ENCODE data around the gene ZNF524. TPM values are rescaled to one million over a fixed set of nuclear protein-coding genes. Genes with fewer than 3 reads are reported as not detected.

ZNF524 gene
- total and polyA plus RNA-seq, 9 of the 15 experiments (the other 6 are each of a cell fraction or from before 2014, with no cell fraction given), result 0.08 to 15.6 (median 2.9) TPM

GRCh38 chr19:55640043-55640576, 40.0 kb downstream of the ZNF524 start (continued):
- TF ChIP-seq REST (IDR thresholded peaks at IDR 0.05; ENCODE audit: borderline replicate concordance) (peak; percentile 17; the same call in 1 of the 2 replicates), REST (CRISPR knock-in tag; IDR thresholded peaks at IDR 0.05; ENCODE audit: low read depth) (peak; percentile 79; the same call in 1 of the 2 replicates), NCOA1 (IDR thresholded peaks at IDR 0.05; ENCODE audit: low read depth) (no peak), ARID1B (IDR thresholded peaks at IDR 0.05) (no peak), CREB3 (tag; conservative IDR thresholded peaks at IDR 0.05; ENCODE audit: low read depth) (no peak; the same call in 1 of the 2 replicates), ZFP91 (CRISPR knock-in tag; IDR thresholded peaks at IDR 0.05) (peak; percentile 67; the same call in 1 of the 2 replicates), HMBOX1 (IDR thresholded peaks at IDR 0.05) (no peak), ESRRA (IDR thresholded peaks at IDR 0.05; ENCODE audit: borderline replicate concordance, low read depth) (peak; percentile 12; the same call in 1 of the 2 replicates), FOXJ2 (tag; IDR thresholded peaks at IDR 0.05) (no peak), E4F1 (CRISPR knock-in tag; IDR thresholded peaks at IDR 0.05; ENCODE audit: borderline replicate concordance) (no peak), PTRF (tag; IDR thresholded peaks at IDR 0.05) (no peak), PKNOX1 (IDR thresholded peaks at IDR 0.05) (no peak)
